GM12865 (cell line): ENCODE data around the gene NCBP3.

Experiments
- DNase-seq: peaks from one replicate; pipeline ENCODE4 v3.0.0; 2010; ENCODE audit warnings: low read depth
- H3K4me3 ChIP-seq: 2 replicates; pipeline ENCODE4 v1.5.1; 2011; ENCODE audit warnings: mild to moderate bottlenecking, low read depth, low read length, control low read depth
- TF ChIP-seq, protein P1 (sequence below): IDR thresholded peaks from 2 replicates; pipeline ENCODE4 v1.5.1; 2011; ENCODE audit warnings: low read length, control low read depth, low read depth, inconsistent platforms; ENCODE audit not compliant: insufficient read depth; ENCODE audit errors: missing control alignments

The NCBP3 gene, protein sequence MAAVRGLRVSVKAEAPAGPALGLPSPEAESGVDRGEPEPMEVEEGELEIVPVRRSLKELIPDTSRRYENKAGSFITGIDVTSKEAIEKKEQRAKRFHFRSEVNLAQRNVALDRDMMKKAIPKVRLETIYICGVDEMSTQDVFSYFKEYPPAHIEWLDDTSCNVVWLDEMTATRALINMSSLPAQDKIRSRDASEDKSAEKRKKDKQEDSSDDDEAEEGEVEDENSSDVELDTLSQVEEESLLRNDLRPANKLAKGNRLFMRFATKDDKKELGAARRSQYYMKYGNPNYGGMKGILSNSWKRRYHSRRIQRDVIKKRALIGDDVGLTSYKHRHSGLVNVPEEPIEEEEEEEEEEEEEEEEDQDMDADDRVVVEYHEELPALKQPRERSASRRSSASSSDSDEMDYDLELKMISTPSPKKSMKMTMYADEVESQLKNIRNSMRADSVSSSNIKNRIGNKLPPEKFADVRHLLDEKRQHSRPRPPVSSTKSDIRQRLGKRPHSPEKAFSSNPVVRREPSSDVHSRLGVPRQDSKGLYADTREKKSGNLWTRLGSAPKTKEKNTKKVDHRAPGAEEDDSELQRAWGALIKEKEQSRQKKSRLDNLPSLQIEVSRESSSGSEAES

DNA sequence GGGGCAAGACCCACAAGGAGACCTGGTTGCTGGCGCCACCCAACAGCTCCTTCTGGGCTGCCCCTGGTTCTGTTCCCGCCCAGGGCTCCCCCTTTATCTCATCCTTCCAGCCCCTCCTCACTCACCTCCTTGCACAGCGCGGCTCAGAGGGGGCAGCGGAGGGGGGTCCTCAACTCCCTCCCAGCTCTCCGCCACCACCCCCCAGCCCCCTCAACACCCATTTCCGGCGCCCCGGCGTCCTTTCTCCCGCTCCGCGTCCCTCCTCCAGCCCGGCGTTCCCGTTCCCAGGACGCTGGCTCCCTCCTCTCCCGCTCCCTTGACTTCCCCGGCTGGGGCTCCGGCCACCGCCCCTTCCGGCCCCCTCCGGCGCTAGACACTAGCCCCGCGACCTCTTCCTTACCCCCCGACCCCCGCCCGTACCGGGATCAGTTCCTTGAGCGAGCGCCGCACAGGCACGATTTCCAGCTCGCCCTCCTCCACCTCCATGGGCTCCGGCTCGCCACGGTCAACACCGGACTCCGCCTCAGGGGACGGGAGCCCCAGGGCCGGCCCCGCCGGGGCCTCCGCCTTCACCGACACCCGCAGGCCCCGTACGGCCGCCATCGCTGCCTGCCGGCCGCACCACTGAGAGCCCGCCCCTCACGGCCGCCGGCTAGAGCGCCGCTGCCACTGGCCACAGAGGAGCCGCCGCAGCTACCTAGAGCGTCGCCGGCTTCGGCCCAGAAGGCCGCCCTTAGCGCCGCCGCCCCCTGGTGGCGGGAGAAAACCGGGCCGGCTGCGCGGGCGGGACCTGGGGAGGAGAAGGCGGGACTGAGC, at the start of gene NCBP3:
NCBP3 (minus strand) TSS at position 626 of the 816 bp plus-strand sequence; CDS start at position 603, 23 bp downstream.
- DNase-seq: peak; percentile 97
- peak within 1 kb of the TSS; percentile 97 for H3K4me3 ChIP-seq
- TF ChIP-seq, protein P1, sequence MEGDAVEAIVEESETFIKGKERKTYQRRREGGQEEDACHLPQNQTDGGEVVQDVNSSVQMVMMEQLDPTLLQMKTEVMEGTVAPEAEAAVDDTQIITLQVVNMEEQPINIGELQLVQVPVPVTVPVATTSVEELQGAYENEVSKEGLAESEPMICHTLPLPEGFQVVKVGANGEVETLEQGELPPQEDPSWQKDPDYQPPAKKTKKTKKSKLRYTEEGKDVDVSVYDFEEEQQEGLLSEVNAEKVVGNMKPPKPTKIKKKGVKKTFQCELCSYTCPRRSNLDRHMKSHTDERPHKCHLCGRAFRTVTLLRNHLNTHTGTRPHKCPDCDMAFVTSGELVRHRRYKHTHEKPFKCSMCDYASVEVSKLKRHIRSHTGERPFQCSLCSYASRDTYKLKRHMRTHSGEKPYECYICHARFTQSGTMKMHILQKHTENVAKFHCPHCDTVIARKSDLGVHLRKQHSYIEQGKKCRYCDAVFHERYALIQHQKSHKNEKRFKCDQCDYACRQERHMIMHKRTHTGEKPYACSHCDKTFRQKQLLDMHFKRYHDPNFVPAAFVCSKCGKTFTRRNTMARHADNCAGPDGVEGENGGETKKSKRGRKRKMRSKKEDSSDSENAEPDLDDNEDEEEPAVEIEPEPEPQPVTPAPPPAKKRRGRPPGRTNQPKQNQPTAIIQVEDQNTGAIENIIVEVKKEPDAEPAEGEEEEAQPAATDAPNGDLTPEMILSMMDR: peak; percentile 92

DNA sequence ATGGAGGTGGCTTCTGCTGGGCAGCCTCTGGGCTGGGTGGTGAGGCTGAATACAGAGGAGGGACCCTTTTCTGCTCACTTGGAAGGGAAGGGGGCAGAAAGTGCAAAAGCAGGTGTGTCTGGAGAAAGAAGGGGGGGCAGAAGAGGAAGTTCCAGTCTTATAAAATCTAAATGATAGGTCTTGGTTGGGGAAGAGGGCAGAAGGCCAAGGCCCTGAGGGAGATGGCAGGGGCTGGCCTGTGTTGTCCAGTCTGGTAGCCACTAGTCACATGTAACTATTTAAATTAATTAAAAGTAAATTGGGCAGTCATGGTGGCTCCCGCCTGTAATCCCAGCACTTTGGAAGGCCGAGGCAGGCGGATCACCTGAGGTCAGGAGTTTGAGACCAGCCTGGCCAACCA, 49.3 kb upstream of the NCBP3 start:
- no peak for DNase-seq
- TF ChIP-seq, protein P1: no peak
- H3K4me3 ChIP-seq: no peak overlapping the region

DNA sequence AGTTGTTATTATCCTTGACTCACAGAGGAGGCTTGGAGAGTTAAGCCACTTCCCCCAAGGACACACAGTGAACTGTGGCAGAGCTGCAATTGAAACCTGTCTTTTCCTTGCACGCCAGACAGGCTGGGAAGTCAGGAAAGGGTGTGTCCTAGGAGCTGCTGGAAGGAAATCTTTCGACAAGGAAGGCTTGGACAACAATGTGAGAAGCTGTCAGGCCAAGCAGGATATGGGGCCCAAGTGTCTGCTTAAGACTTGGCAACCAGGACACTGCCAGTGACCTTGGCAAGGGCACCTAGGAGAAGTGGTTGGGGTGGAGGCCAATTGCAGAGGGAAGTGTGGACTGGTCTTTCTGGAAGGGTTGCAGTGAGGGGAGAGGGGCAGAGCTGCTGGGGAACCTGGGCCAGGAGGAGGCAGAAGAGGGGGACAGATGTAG, 48.9 kb upstream of the NCBP3 start:
- DNase-seq: no peak

DNA sequence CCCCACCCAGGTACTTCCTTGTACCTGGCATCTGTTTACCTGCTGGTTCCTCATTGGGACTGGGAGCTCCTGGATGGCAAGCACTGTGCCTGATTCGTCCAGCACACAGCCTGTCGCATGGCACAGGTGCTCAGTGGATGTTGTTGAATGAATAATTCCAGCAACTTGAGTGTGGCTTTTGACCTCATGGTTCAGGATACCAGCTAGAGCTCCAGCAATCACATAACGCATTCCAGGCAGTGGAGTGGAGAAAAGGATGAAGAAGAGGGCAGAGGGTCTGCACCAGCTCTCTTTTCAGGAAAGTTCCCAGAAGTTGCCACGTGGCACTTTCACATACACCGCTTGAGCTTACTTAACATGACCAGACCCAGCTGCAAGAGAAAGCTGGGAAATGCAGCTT, 48.1 kb upstream of the NCBP3 start:
- no peak for DNase-seq
- TF ChIP-seq, protein P1: no peak
- H3K4me3 ChIP-seq: no peak overlapping the region

More for the DNA sequence above, 48.9 kb upstream of the NCBP3 start:
- TF ChIP-seq, protein P1: no peak
- H3K4me3 ChIP-seq: no peak overlapping the region

DNA sequence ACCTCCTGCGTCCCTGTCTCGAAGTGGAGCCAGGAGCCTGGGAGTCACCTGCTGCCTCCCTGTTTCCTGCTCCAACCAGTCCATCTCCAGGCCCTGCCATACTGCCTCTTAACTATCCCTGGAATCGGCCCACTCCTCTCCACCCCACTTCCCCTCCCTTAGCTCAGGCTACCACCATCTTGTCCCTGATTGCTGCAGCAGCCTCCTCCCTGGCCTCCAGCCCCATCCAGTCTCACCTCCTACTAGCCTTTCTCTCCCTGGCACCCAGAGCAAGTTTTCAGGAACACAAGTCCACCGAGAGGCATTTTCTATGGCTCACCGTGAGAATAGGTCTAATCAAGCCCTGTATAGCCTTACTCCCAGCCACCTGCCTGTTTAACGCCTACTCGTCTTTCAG, 47.7 kb upstream of the NCBP3 start:
- TF ChIP-seq, protein P1: no peak
- H3K4me3 ChIP-seq: peak overlapping the region; percentile 56
- DNase-seq: no peak

DNA sequence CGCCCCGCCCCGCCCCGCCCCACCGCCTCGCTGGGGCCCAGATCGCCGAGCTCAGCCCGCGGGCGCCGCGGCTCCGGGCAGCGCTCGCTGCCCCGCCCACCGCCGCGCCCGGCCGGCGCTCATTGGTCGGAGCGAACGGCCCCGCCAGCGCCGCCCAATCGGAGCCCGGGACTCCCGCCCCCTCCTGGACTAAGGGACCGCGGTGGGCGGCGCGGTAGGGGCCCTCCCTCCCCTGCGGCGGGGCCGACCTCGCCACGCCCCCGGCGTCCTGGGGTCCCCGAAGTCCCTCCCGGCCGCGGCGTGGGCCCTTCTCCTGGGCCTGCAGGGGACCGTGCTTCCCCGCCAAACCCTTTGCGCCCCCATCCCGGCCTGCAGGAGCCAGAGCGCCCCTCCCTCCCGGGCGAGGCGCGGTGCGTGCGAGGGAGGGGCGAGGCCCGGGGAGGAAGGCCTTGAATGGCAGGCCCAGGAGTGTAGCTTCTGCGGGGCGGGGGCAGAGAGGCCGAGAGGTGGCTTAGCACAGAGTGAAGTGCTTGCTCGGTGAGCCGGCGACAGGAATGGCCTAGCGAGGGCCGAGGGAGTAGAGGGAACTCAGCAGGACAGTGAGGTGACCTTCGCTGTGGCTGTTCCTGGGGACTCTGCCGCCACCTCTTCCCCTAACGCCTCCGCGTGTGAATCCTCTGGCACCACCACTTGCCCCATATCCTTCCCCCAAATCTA, 47.1 kb upstream of the NCBP3 start, which contains the start of gene CAMKK1:
CAMKK1 (minus strand) TSS at position 51 of the 717 bp plus-strand sequence. CDS start 7,366 bp downstream, outside the sequence.
- peak; percentile 91 for DNase-seq
- peak within 1 kb of the TSS; percentile 56 for H3K4me3 ChIP-seq
- TF ChIP-seq, protein P1: no peak
